ENCODE measurements around the gene GALNT3. TPM values are rescaled to one million over a fixed set of nuclear protein-coding genes. Genes with fewer than 3 reads are reported as not detected.

The GALNT3 gene
- total RNA-seq, 1 donor from 2014 or later, result 28.8 TPM

DNA sequence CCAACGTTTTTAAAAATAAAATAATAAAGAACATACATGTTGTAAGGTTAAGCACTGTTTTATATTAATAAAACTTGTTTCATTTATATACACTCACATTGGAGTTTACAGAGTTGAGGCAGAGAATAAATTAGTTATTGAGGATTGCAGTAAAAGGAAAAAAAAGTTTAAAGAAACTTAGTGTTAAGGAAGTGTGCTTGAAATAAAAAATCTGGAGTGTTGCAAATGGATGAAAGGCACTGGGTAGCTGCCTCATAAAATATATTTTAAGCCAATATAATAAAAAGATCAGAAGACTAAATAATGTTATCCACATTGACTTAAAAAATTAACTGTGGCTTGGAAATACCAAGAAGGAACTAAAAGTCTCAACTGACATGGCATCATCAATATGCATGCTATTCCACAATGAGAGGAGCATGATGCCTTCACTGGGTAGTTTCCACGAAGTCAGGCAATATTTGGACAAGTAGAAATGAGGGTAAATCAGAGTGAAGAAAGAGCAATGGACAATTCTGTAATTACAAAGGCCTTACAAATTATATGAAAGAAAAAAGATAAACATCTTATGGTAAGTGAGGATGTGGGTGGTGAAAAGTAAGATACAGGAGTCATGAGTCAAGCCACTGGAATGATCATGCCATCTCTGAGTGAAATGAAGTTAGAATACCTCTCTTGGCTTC lies 2.5 kb downstream of the GALNT3 start:
- Mint-ChIP-seq H3K9me3 (no peaks in the 10 kb centered on the region), H3K27ac (peak overlapping the region; percentile 99), H3K36me3 (peaks cover 3% of the 10 kb centered on the region), H3K4me3 (peak overlapping the region; percentile 84), H3K4me1 (ENCODE audit: unreplicated experiment) (peaks cover 4% of the 10 kb centered on the region), H3K27me3 (peaks cover 41% of the 10 kb centered on the region)
- TF ChIP-seq, protein P1, sequence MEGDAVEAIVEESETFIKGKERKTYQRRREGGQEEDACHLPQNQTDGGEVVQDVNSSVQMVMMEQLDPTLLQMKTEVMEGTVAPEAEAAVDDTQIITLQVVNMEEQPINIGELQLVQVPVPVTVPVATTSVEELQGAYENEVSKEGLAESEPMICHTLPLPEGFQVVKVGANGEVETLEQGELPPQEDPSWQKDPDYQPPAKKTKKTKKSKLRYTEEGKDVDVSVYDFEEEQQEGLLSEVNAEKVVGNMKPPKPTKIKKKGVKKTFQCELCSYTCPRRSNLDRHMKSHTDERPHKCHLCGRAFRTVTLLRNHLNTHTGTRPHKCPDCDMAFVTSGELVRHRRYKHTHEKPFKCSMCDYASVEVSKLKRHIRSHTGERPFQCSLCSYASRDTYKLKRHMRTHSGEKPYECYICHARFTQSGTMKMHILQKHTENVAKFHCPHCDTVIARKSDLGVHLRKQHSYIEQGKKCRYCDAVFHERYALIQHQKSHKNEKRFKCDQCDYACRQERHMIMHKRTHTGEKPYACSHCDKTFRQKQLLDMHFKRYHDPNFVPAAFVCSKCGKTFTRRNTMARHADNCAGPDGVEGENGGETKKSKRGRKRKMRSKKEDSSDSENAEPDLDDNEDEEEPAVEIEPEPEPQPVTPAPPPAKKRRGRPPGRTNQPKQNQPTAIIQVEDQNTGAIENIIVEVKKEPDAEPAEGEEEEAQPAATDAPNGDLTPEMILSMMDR (conservative IDR thresholded peaks at IDR 0.05), result no peak
- DNase-seq (ENCODE audit: extremely low spot score, unreplicated experiment), result no peak

DNA sequence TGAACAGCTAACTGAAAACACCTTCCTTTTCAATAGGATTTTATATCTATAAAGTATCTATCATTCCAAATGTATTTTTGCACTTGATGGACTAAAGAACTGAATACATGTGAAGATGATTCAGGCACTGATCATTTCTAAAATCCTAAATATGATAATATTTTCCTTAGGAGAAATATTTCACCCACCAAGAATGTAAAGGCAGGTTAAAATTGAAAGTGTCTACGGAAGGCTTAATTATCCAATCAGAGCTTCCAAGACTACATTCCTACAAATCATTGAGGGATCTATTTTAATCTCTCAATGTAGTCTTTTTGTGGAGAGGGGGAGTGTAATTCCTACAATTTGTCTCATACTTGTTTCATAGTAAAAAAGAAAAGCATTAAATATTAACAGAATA lies 3.6 kb downstream of the GALNT3 start:
- TF ChIP-seq, protein P1 (conservative IDR thresholded peaks at IDR 0.05), result no peak
- H3K27me3 Mint-ChIP-seq, result peaks cover 32% of the 10 kb centered on the region
- DNase-seq (ENCODE audit: extremely low spot score, unreplicated experiment), result no peak
- H3K36me3 Mint-ChIP-seq, result peaks cover 3% of the 10 kb centered on the region
- H3K4me1 Mint-ChIP-seq (ENCODE audit: unreplicated experiment), result peaks cover 4% of the 10 kb centered on the region
- H3K4me3 Mint-ChIP-seq, result no peak overlapping the region
- H3K27ac Mint-ChIP-seq, result no peak overlapping the region
- H3K9me3 Mint-ChIP-seq, result no peaks in the 10 kb centered on the region

DNA sequence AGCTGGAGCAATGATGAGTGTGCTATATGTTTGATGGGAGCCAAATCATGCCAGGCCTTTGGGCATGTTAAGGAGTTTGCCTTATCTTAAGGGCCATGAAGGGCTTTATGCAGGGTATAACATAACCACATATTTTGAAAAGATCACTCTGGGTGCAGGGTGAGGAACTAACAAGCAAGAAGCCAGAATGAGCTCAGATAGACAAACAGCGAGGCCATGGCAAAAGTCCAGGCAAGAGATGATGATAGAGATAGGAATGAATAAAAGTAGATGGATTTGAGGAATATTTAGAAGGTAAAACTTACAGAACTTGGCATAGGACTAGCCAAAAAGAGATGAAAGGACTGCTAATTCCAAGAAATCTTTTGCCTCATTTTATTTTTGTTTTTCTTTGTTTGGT lies 6.7 kb downstream of the GALNT3 start:
- H3K4me3 Mint-ChIP-seq, result no peak overlapping the region
- no peak overlapping the region for H3K27ac Mint-ChIP-seq
- DNase-seq (ENCODE audit: extremely low spot score, unreplicated experiment), result no peak
- TF ChIP-seq, protein P1 (conservative IDR thresholded peaks at IDR 0.05), result no peak
- H3K9me3 Mint-ChIP-seq, result no peaks in the 10 kb centered on the region
- H3K27me3 Mint-ChIP-seq, result peaks cover 12% of the 10 kb centered on the region
- peaks cover 6% of the 10 kb centered on the region for H3K36me3 Mint-ChIP-seq
- peaks cover 3% of the 10 kb centered on the region for H3K4me1 Mint-ChIP-seq (ENCODE audit: unreplicated experiment)

DNA sequence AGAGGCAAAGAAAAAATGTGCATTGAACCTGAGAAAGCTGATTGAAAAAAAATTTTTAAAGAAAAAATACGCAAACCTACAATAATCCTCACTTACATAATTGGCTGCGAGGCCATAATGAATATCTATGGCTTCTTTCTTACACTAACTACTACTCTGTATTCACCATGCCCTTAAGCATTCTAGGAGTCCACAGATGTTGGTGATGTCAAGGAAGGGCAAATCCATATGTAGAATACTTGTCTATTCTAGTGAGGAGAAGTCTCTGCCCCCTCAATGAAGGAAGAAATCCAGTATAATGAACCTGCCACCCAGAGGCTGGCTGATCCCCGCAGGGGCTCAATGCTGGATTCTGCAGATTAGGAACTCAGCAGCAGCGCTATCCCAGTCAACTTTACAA lies 14.3 kb downstream of the GALNT3 start:
- TF ChIP-seq, protein P1 (conservative IDR thresholded peaks at IDR 0.05), result no peak
- H3K36me3 Mint-ChIP-seq, result peaks cover 15% of the 10 kb centered on the region
- no peak overlapping the region for H3K4me3 Mint-ChIP-seq
- no peaks in the 10 kb centered on the region for H3K4me1 Mint-ChIP-seq (ENCODE audit: unreplicated experiment)
- H3K9me3 Mint-ChIP-seq, result no peaks in the 10 kb centered on the region
- no peaks in the 10 kb centered on the region for H3K27me3 Mint-ChIP-seq
- DNase-seq (ENCODE audit: extremely low spot score, unreplicated experiment), result no peak
- H3K27ac Mint-ChIP-seq, result no peak overlapping the region

DNA sequence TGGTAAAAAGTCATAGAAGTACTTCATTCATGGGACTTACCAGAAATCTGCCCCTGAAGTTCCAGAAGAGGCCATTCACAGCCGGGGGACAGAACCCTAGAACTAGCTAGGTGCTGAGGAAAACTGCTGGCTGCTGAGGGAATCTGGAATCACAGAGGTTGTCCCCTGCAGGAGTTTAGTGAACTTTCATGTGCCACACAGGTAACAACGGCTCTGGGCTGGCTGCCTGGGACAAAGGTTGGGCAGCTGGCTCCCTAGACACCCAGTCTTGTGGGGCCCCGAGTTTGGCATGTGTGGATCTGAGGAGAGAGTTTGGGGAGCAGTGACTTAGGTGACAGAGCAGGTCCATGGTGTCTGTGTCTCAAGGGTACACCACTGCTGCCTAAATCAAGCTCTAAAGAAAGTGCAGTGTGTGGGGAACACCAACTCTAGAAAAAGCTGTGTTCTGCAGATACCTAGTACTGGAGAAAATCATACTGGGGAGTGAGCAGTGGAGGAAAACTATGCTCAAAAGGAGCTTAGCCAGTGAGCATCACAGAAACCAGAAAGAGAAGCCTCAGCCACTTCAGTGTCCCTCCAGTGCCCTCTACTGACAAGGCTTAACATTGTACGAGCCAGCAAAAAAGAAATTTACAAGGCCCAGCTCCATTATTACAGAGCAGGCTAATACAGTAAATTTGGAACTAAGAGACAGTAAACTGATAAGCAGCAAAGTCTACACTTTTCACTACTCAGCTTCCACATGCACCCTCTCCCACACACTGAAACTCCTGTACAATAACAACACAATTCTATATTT lies 15.2 kb downstream of the GALNT3 start:
- Mint-ChIP-seq H3K9me3 (peaks cover 6% of the 10 kb centered on the region), H3K36me3 (peaks cover 10% of the 10 kb centered on the region), H3K27ac (no peak overlapping the region), H3K4me1 (ENCODE audit: unreplicated experiment) (peaks cover 4% of the 10 kb centered on the region), H3K27me3 (no peaks in the 10 kb centered on the region), H3K4me3 (no peak overlapping the region)
- no peak for DNase-seq (ENCODE audit: extremely low spot score, unreplicated experiment)
- TF ChIP-seq, protein P1 (conservative IDR thresholded peaks at IDR 0.05), result peak; percentile 59
